SU-DHL-6 (cell line): ENCODE measurements around the gene ARRB1.

Experiments used
- H2AFZ ChIP-seq: fragments of 200-600 bp; sonication (generic); 2 replicates; pipeline ENCODE4 v1.6.1; 2014; ENCODE audit warnings: low read depth, mild to moderate bottlenecking, moderate library complexity, mixed read lengths, antibody characterized with exemption, low read length; ENCODE audit not compliant: severe bottlenecking
- H3F3A ChIP-seq: fragments of 200-600 bp; shearing (Covaris generic); 2 replicates; pipeline ENCODE4 v1.6.0; 2016; ENCODE audit warnings: antibody characterized with exemption, mild to moderate bottlenecking; ENCODE audit not compliant: insufficient read depth
- H3K27ac ChIP-seq: fragments of 200-600 bp; sonication (generic); 2 replicates; pipeline ENCODE4 v1.5.1; 2016; ENCODE audit warnings: low read depth, mild to moderate bottlenecking, low read length, moderate library complexity, mixed read lengths
- H3K27me3 ChIP-seq: fragments of 200-600 bp; sonication (generic), shearing (Covaris generic); 2 replicates; pipeline ENCODE4 v1.6.0; 2014; ENCODE audit warnings: mild to moderate bottlenecking, low read length
- H3K36me3 ChIP-seq: fragments of 200-600 bp; sonication (generic); 2 replicates; pipeline ENCODE4 v1.6.1; 2014; ENCODE audit warnings: mild to moderate bottlenecking, low read length, mixed read lengths
- H3K4me2 ChIP-seq: fragments of 300-600, 200-600 bp; shearing (Covaris generic), sonication (generic); 2 replicates; pipeline ENCODE4 v1.6.0; 2014; ENCODE audit warnings: low read length, low read depth, mild to moderate bottlenecking; ENCODE audit not compliant: poor library complexity, severe bottlenecking
- H3K4me3 ChIP-seq: fragments of 200-600 bp; sonication (generic); 2 replicates; pipeline ENCODE4 v1.5.1; 2014; ENCODE audit warnings: antibody characterized with exemption, low read length, mild to moderate bottlenecking, mixed read lengths; ENCODE audit not compliant: insufficient read depth, poor library complexity, severe bottlenecking
- H3K79me2 ChIP-seq: fragments of 200-600 bp; sonication (generic); 2 replicates; pipeline ENCODE4 v1.6.1; 2014; ENCODE audit warnings: mild to moderate bottlenecking, low read length, moderate library complexity; ENCODE audit not compliant: insufficient read depth
- H3K9ac ChIP-seq: fragments of 200-600 bp; sonication (generic); 2 replicates; pipeline ENCODE4 v1.7.0; 2014; ENCODE audit warnings: mild to moderate bottlenecking, low read length
- H3K9me2 ChIP-seq: fragments of 200-600 bp; sonication (generic); replicated peaks from 2 replicates; pipeline ENCODE4 v1.6.1; 2014; ENCODE audit warnings: low read length; ENCODE audit not compliant: insufficient read depth
- H3K9me3 ChIP-seq: fragments of 200-600 bp; sonication (generic); 2 replicates; pipeline ENCODE4 v1.6.1; 2014; ENCODE audit warnings: low read length, mixed read lengths; ENCODE audit not compliant: insufficient read depth
- H4K20me1 ChIP-seq: fragments of 200-600 bp; sonication (generic); 2 replicates; pipeline ENCODE4 v1.6.1; 2014; ENCODE audit warnings: low read depth, mild to moderate bottlenecking, antibody characterized with exemption, low read length, moderate library complexity, mixed read lengths
- EZH2phosphoT487 ChIP-seq: fragments of 200-600 bp; sonication (generic), shearing (Covaris generic); conservative IDR thresholded peaks from 2 replicates; pipeline ENCODE4 v1.6.1; 2018; ENCODE audit warnings: mild to moderate bottlenecking, antibody characterized with exemption, low read length, moderate library complexity, mixed read lengths
- TF ChIP-seq, protein P1 (sequence below): fragments of 200-600 bp; sonication (generic); IDR thresholded peaks from one replicate; pipeline ENCODE4 v1.5.1; 2017; ENCODE audit warnings: antibody characterized with exemption, mild to moderate bottlenecking, low read length, moderate library complexity; ENCODE audit not compliant: insufficient read depth, poor library complexity, severe bottlenecking

Gene ARRB1

DNA sequence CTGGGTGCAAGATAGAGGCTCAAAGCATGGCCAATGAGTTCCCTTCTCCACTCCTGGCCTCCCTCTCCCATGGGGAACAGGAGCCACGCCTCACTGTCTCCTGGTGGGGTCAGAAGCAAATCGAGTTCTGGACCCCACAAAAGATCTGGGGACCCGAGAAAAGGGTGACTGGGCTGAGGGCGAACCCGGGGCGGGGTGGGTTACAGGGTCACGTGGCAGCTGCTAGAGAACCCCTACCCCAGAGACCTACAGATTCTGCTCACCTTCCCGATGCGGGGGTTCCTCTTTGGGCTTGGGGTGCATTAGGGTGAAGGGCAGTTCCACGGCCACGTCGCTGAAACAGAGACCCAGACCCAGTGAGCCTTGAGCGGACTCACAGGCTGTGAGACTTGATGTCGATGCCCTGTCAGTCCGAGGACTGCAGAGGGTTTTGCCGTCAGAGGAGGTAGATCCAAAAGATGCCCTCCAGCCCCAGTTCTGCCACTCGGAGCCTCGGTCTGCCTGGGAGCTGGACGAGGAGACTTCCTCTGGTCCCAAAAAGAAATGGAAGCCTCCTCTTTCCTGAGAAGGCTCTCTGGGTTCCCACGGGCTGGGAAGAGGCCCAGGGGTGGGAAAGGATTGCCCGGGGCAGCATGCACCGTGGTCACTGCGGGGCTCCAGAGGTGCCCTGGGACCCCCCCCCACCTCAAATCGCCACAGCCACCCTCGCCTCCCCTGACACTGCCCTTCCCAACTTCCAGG is 82.7 kb downstream of the ARRB1 start:
- H3K36me3 ChIP-seq = no peaks in the 10 kb centered on the region
- no peaks in the 10 kb centered on the region for H3F3A ChIP-seq
- TF ChIP-seq EZH2phosphoT487 = no peak
- TF ChIP-seq, protein P1, sequence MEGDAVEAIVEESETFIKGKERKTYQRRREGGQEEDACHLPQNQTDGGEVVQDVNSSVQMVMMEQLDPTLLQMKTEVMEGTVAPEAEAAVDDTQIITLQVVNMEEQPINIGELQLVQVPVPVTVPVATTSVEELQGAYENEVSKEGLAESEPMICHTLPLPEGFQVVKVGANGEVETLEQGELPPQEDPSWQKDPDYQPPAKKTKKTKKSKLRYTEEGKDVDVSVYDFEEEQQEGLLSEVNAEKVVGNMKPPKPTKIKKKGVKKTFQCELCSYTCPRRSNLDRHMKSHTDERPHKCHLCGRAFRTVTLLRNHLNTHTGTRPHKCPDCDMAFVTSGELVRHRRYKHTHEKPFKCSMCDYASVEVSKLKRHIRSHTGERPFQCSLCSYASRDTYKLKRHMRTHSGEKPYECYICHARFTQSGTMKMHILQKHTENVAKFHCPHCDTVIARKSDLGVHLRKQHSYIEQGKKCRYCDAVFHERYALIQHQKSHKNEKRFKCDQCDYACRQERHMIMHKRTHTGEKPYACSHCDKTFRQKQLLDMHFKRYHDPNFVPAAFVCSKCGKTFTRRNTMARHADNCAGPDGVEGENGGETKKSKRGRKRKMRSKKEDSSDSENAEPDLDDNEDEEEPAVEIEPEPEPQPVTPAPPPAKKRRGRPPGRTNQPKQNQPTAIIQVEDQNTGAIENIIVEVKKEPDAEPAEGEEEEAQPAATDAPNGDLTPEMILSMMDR = no peak
- no peaks in the 10 kb centered on the region for H3K27me3 ChIP-seq
- no peaks in the 10 kb centered on the region for H4K20me1 ChIP-seq
- H3K9me2 ChIP-seq = no peaks in the 10 kb centered on the region
- H3K4me3 ChIP-seq = no peak overlapping the region
- H3K9me3 ChIP-seq = no peaks in the 10 kb centered on the region
- H3K9ac ChIP-seq = no peak overlapping the region
- no peak overlapping the region for H3K4me2 ChIP-seq
- no peak overlapping the region for H2AFZ ChIP-seq
- no peaks in the 10 kb centered on the region for H3K79me2 ChIP-seq
- H3K27ac ChIP-seq = no peak overlapping the region

DNA sequence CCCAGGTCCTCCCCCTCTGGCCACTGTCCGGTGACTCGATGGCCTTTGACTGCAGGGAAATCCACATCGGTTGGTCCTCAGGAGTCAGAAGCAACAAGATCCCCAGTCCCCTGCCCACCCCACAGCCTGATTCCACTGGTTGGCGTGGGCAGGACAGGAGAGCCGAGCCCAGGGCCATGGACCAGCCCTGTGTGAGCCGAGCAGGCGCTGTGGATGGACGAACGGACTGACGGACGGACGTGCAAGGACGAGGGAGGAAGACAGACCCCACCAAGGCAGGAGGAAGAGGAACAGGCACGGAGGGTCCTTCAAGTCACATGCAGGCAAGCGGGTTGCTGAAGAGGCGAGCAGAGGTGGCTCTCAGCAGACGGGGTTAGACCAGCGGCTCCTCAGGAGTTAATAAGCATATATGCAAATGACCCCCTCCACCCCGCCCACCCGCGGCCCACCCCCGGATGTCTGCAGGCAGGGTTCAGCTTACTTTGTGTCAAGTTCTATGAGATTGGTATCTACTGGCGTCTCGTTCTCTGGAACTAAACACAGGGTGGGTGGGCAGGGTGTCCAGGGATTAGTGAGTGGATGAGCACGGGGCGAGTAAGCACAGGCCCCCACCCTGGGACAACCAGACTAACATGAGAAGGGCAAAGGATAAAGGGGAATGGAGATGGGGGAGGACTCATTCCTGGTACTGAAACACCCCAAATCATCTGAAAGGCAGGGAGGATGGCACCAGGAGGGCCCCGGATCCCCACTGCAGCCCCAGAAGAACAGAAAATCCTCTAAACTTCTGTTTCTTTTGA is 84.1 kb downstream of the ARRB1 start:
- no peaks in the 10 kb centered on the region for H3K79me2 ChIP-seq
- H3F3A ChIP-seq = no peaks in the 10 kb centered on the region
- no peak for TF ChIP-seq EZH2phosphoT487
- TF ChIP-seq, protein P1 = no peak
- H3K4me3 ChIP-seq = no peak overlapping the region
- H3K36me3 ChIP-seq = no peaks in the 10 kb centered on the region
- no peak overlapping the region for H3K9ac ChIP-seq
- no peaks in the 10 kb centered on the region for H4K20me1 ChIP-seq
- no peaks in the 10 kb centered on the region for H3K9me2 ChIP-seq
- H3K27ac ChIP-seq = no peak overlapping the region
- H3K9me3 ChIP-seq = no peaks in the 10 kb centered on the region
- no peaks in the 10 kb centered on the region for H3K27me3 ChIP-seq
- no peak overlapping the region for H2AFZ ChIP-seq
- H3K4me2 ChIP-seq = no peak overlapping the region

DNA sequence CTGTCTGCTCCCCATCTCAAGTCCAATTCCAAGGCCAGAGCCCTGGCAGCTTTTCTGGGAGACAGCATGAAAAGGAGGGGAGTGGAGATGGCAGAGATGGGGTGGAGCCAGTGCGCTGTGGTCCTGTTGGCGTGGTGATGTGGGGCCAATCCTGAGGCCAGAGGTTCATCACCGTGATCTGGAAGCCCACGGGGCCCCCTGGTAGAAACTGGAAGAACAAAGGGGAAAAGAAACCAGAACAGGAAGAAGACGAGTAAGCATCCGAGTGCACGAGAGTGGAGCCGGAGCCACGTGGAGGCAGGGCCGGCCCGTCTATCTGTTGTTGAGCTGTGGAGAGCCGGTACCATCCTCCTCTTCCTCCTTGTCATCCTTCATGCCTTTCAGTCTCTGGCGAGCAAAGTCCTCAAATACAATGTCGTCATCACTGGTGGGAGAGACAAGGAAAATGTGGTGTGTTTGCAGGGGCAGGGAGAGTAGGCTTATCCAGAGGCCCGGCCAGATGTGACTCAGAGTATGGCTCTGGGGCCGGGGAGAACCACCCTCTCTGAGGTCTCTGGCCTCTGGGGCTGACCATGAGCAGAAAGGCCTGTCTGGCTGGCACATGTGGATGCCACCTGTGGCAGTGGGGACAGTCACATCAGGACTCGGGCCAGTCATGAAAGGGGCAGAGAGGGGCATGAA is 85.5 kb downstream of the ARRB1 start:
- no peak overlapping the region for H3K4me3 ChIP-seq
- no peaks in the 10 kb centered on the region for H3K36me3 ChIP-seq
- H3K27ac ChIP-seq = no peak overlapping the region
- H3K9me2 ChIP-seq = no peaks in the 10 kb centered on the region
- no peaks in the 10 kb centered on the region for H3K79me2 ChIP-seq
- H3K9me3 ChIP-seq = no peaks in the 10 kb centered on the region
- H3F3A ChIP-seq = no peaks in the 10 kb centered on the region
- no peak overlapping the region for H2AFZ ChIP-seq
- H3K4me2 ChIP-seq = no peak overlapping the region
- no peak overlapping the region for H3K9ac ChIP-seq
- no peaks in the 10 kb centered on the region for H3K27me3 ChIP-seq
- TF ChIP-seq, protein P1 = no peak
- no peak for TF ChIP-seq EZH2phosphoT487
- no peaks in the 10 kb centered on the region for H4K20me1 ChIP-seq
